Measurements from ENCODE around the gene NKX6-2.
A peak's percentile ranks its signal among the peaks of the same experiment; 100 is the strongest.
"Not testable (repeated sequence)": the region's sequence is repeated elsewhere in the genome, so short reads cannot be mapped to it uniquely, and the experiment has no call there.

NKX6-2 gene

DNA sequence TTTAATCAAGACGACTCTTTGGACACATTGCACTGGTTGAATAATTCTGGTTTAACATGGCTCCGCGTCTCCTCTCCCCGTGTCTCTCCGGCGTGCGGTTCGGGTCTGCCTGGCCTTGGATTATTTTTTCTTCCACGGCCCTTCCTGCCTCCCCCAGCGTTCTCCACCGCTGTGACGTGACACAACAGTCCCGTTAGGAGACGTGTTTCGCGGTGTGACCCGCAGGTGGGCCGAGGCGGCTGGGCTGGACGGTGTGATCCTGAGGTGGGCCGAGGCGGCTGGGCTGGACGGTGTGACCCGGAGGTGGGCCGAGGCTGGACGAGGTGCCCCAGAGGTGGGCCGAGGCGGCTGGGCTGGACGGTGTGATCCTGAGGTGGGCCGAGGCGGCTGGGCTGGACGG lies 12.0 kb upstream of the NKX6-2 start:
- not testable (repeated sequence) for DNase-seq (ENCODE audit: low read depth)

DNA sequence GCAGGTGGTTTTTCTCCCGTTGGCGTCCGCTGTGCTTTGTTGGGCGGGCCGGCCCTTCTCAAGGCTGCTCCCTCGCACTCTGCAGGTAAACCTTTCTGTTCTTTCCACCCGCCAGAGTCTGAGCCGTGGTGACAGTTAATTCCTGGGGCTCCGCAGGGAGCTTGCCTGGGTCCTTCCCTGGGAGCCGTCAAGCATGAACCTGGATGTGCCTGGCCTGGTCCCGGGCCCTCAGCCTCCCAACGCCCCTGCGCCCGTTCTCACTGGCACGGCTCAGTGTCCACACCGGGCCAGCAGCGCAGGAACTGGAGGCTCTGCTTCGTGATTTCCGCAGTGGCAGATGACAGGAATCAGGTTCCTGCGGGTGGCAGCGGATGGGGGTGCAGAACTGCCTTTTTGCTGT lies 10.9 kb upstream of the NKX6-2 start:
- no peak for DNase-seq (ENCODE audit: low read depth)

- no peak for DNase-seq (ENCODE audit: low read depth)
Observed at GRCh38 chr10:132793871-132794849, 8.2 kb upstream of the NKX6-2 start.

GRCh38 chr10:132793213-132793612 lies 7.3 kb upstream of the NKX6-2 start:
- DNase-seq (ENCODE audit: low read depth), result no peak

- DNase-seq (ENCODE audit: low read depth), result no peak
Observed at GRCh38 chr10:132792796-132793195, 6.8 kb upstream of the NKX6-2 start.

- DNase-seq (ENCODE audit: low read depth), result not testable (repeated sequence)
Observed at GRCh38 chr10:132792099-132792498, 6.2 kb upstream of the NKX6-2 start.

DNA sequence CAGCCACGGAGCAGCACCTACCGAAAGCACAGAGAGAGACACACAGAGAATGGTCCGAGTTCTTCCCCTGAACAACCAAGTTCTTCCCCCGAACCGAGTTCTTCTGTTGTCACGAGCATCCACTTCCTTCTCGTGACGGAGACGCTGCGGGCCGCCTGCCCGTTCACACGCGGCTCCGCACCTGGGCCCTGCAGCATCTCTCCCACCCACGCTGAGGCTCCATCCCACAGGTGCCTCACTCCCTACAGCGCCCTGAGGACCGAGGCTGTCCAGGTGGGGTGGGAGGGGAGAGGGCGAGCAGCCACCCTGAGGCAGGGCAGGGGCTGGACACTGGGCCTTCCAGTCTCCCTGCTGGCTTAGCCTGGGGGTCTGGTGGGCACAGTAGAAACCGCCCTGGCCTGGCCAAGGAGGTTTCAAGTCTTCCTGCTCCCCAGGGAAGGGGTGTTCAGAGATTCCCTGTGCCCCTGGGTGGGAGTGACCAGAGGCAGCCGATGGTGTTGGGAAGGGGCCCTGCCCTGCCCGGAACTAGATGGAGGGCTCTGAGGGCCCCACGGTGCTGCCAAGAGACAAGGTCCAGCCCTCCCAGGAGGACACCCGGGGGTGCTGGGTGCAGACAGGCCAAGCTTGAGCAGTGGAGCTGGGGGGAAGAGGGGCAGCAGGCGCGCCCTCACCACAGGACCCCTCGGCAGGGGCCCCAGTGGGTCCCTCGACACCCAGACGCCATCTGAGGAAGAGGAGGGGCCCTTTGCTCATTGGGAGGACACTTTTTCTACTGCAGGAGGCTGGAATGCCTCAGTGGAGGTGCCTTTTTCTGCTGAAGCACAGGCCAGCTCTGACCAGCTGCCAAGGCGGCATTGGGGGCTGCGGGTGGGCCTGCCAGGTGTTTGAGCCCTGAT lies 5.2 kb upstream of the NKX6-2 start:
- DNase-seq (ENCODE audit: low read depth), result no peak

DNA sequence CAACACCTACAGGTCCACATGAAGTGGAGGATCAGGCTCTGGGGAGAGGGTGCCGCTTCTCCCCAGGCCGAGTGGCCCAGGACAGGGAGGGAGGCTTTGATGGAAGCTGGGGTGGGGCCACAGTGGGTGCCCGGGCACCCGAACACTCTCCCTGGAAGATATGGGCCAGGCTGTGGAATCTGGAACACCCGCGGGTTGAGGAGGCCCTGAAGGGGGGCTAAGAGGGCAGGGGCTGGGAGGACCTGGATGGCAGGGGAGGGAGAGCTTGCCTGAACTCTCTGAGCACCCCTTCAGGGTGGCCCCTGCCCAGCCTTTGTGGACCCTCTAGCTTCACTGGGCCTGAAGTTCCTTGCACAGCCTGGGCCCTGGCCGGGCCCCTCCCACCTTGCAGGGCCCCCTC lies 4.5 kb upstream of the NKX6-2 start:
- DNase-seq (ENCODE audit: low read depth), result no peak

- no peak for DNase-seq (ENCODE audit: low read depth)
Observed at GRCh38 chr10:132789659-132790148, 3.8 kb upstream of the NKX6-2 start.

GRCh38 chr10:132788831-132789219 lies 2.9 kb upstream of the NKX6-2 start:
- DNase-seq (ENCODE audit: low read depth), result no peak

DNA sequence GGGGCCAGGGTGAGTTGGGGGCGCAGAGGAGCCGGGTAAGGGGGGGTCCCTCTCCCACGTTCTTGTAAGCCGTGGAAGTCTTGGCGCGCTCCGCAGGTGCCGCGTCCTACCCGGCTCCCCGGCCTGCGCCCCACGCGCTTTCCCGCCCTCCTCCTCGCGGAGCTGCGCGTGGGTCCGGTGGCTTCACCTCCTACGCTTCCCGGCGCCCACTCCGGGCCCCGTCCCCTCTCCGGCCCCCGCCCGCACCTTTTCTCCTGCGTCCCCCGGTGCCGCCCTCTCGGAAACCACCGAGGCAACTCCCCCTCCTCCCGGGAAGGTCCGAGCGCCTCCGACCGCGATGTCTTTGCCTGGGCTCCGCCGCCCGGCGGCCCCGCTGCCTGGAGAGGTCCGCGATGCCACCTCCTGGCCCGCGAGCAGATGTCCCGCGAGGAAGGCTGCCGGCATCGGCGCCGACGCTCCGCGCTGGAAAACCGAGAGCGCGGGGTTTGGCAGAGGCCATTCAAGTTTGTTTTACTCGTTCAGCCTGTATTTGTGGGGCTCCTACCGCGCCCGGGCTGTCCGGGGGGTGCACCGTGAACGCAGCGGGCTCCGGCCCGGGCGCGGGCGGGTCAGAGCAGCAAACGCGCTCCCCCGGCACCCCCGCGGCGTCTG lies 2.4 kb upstream of the NKX6-2 start:
- peak; percentile 10 for DNase-seq (ENCODE audit: low read depth)

DNA sequence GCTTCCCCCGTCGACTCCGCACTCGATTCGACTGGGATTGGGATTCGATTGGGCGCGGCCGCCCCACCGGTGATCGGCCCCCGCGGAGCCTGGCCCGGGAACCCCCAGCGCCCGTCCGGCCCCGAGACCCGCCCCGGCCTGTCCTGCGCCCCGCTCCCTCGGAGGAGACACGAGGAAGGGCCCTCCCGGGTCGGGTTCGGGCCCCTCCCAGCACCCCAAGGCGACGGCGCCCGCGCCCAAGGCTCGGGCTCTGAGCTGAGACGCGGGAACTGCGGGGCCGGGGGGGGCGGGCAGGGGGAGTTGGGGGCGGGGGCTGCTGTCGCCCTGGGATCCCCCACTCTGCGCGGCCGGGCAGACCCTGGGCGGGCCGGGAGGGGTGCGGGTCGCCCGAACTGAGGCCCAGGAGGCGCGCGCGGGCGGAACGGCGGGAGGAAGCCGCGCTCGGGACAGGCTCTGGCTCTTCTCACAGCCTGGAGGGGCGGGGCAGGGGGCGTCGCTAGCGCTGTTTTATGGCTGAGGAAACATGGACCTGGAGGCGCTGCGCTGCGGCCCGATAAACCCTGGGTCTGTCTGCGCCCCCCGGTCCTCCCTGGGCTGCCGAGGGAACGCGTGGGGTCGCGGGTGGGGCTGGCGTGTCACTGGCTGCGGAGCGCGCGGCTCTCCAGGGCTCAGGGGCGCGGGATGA lies 1.7 kb upstream of the NKX6-2 start:
- DNase-seq (ENCODE audit: low read depth), result peak; percentile 4

DNA sequence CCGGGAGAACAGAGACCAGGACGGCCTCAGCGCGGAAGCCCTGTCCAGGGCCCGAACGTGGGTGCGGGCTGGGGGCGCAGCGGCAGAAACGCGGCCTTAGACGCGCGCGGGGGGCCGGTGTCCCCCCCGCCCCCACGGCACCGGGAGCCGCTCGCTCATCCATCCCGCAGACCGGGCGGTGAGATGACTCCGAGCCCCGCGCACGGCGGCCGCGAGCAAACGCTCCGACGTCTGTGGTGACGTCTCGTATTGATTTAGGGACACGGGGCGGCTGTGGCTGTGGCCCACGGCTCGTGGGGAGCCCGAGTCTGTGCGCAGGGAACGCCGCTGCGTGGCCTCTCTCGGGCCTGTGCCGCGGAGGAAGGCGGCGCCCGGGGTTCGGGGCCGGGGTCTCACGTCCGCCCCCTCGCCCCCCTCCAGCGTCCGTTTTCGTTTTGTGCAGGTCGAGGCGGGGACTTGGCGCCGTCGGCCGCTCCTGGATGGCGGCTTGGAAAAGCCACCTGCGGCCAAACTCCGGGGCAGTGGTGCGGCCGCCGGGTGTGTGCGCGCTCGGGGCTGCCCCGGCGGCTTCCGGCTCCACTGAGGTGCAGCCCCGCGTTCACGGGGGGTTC lies 1.0 kb upstream of the NKX6-2 start:
- no peak for DNase-seq (ENCODE audit: low read depth)

GRCh38 chr10:132786476-132786883 lies 533 bp upstream of the NKX6-2 start:
- no peak for DNase-seq (ENCODE audit: low read depth)

DNA sequence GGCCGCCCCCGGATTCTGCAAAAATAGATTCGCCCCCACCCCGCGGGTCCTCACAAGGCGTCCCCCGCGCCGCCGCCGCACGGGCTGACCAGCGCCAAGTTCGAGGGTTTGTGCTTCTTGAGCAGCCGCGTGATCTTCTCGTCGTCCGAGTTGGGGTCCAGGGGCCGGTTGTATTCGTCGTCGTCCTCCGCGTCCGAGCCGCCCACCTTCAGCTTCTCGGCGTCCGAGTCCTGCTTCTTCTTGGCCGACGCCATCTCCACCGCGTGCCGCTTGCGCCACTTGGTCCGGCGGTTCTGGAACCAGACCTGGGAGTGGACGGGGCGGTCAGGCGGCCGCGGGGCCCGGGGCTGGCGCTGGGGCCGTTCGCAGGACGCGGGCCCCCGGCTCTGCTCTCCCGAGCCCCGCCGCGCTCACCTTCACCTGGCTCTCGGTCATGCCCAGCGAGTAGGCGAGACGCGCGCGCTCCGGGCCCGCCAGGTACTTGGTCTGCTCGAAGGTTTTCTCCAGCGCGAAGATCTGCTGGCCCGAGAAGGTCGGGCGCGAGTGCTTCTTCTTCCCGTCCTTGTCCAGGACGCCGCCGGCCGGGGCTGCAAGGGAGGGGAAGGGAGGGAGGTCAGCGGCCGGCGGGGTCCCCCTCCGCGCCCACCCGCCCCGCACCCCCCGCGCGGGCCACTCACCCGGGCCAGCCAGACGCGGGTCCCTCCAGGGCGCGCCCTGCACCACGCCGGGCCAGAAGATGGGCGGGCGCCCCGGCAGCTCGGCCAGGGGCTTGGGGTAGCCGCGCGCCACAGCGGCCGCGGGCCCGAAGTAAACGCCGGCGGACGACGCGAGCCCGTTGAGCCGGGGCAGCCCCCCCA lies 853 bp downstream of the NKX6-2 start:
- no peak for DNase-seq (ENCODE audit: low read depth)

GRCh38 chr10:132783940-132784865 lies 1.7 kb downstream of the NKX6-2 start:
- no peak for DNase-seq (ENCODE audit: low read depth)

GRCh38 chr10:132783165-132783939 lies 2.6 kb downstream of the NKX6-2 start:
- DNase-seq (ENCODE audit: low read depth), result no peak

DNA sequence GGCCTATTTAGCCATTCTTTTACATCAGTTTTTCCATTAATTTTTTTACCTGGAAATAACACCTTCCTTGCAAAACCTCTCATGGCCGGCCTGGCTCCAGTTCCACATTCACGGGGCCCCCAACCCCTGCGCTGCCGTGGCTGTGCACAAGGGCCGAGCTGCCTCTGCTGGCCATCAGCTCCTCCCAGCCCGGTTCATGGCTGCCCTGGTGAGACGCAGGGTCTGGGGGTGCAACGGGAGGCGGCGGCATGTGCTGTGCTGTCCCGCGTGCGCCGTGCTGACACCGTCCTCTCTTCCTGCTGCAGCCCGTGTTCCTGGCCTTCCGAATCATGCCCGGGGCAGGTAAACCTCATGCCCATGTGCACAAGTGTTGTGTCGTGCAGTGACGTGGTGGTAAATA lies 4.4 kb downstream of the NKX6-2 start:
- DNase-seq (ENCODE audit: low read depth), result no peak
